ENCODE results near the gene TRIM49D2.
"Not testable (repeated sequence)": the region's sequence is repeated elsewhere in the genome, so short reads cannot be mapped to it uniquely, and the experiment has no call there.

DNA sequence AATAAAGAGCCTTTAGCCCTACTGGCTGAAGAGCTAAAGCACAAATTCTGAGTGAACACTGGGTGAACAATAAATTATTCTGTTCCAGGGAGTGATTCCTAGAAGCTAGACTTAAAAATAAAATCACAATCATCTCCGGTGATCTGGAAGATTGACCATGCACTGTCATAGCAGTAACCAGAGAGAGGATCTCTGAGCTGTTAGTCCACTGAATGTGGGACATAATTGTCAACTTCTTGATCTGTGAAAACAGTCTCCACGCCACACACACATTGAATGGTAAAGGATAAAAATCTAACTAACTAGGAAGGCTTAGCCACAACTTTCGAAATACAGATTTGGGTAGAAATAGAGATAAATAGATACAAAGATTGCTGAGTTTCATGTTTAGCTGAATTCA lies 30.6 kb upstream of the TRIM49D2 start:
- TF ChIP-seq EZH2 (IDR thresholded peaks at IDR 0.05; ENCODE audit: low read depth, unreplicated experiment); POLR2AphosphoS5 (IDR thresholded peaks at IDR 0.05; ENCODE audit: low read depth); EZH2phosphoT487 (IDR thresholded peaks at IDR 0.05; ENCODE audit: unreplicated experiment); ETS1 (IDR thresholded peaks at IDR 0.05); REST (IDR thresholded peaks at IDR 0.05; ENCODE audit: unreplicated experiment); NANOG (IDR thresholded peaks at IDR 0.05; ENCODE audit: borderline replicate concordance); CREB1 (CRISPR knock-in tag; IDR thresholded peaks at IDR 0.05; ENCODE audit: low read depth): not testable (repeated sequence)
- TF ChIP-seq, protein P1, sequence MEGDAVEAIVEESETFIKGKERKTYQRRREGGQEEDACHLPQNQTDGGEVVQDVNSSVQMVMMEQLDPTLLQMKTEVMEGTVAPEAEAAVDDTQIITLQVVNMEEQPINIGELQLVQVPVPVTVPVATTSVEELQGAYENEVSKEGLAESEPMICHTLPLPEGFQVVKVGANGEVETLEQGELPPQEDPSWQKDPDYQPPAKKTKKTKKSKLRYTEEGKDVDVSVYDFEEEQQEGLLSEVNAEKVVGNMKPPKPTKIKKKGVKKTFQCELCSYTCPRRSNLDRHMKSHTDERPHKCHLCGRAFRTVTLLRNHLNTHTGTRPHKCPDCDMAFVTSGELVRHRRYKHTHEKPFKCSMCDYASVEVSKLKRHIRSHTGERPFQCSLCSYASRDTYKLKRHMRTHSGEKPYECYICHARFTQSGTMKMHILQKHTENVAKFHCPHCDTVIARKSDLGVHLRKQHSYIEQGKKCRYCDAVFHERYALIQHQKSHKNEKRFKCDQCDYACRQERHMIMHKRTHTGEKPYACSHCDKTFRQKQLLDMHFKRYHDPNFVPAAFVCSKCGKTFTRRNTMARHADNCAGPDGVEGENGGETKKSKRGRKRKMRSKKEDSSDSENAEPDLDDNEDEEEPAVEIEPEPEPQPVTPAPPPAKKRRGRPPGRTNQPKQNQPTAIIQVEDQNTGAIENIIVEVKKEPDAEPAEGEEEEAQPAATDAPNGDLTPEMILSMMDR (conservative IDR thresholded peaks at IDR 0.05; ENCODE audit: low read depth in 2 of 2), result not testable (repeated sequence)

Data from GM23338 (cell line).